Measurements from ENCODE around the gene FNDC10.
"Not testable (repeated sequence)": the region's sequence is repeated elsewhere in the genome, so short reads cannot be mapped to it uniquely, and the experiment has no call there.

The FNDC10 gene

DNA sequence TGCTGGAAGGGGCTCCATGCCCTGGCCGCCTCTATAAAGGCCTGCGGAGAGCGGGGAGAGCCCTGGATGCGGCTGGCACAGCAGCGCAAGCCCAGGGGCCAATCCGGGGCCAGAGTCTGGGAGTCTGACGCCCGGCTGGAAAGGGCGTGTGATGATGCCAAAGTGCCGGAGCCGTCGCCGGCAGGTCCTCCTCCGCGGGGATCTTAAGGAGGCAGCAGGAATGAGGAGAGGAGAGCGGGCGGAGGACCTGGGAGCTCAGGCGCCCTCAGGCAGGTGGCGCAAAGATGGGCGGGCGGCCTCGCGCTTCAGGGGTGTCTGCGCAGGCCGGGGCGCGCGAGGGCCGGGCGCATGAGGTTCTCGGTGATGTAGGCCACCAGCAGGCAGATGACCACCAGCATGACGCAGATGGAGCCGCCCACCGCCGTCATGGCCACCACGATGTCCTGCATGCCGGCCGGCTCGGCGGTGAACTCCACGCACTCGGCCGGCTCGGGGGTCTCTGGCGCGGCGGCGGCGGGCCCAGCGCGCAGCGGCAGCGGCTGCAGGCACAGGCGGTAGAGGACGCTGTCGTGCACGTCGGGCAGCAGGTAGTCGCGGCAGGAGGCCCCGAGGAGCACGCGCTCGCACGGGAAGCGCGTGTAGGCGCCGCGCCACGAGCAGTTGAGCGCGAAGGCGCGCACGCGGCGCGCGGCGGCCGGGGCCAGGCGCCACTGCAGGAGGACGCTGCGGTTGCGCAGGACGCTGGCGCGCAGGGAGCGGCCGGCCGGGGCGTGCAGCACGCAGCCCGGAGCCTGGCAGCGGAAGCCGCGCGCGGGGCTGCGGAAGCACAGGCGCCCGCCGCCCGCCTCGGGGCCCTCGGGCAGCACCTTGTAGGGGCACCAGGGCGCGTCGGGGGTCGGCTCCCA, 653 bp downstream of the FNDC10 start:
- DNase-seq (ENCODE audit: low read depth), result no peak

DNA sequence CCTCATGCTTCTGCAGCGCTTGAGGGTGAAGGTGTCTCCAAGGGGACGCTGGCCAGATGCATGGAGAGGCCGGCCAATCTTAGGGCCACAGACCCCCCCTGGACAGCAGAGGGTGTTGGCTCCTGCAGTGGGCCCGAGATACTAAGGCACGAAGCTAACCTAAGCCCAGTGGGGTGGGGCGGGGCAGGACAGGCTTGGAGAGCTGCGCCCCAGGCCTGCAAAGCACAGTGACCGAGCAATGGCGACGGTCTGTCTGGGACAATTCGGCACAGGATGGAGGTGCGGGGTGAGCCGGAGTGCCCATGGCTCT, 1.3 kb downstream of the FNDC10 start:
- DNase-seq (ENCODE audit: low read depth), result no peak

DNA sequence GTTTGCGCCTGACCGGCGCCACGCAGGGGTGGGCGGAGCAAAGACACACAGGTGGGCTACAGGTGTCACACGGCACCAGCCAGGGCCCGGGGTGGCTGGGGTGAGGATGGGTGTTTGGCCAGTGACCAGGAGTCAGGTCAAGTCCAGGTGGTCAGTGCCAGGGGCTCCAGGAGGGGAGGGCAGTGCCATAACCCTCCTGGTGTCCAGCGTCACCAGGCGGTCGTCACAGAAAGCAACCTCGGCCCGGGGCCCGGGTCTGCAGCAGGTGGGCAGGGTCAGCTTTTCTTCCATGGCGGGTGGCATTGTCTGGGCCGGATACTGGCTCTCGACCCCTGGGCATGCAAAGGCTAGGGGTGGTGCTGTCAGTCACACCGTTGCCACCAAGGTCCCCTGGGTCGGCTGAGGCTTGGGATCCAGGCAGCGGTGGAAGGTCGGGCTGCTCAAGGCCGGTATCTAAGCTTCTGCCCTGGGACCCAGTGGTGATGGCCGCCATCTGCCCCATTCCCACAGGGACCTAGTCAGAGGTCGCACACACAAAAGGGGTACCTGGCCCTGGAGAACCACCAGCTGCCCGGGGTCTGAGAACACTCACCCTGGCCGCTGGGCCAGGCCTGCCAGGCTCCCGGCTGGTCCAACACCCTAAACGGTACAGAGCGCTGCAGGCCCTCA, 1.8 kb downstream of the FNDC10 start:
- DNase-seq (ENCODE audit: low read depth), result no peak

DNA sequence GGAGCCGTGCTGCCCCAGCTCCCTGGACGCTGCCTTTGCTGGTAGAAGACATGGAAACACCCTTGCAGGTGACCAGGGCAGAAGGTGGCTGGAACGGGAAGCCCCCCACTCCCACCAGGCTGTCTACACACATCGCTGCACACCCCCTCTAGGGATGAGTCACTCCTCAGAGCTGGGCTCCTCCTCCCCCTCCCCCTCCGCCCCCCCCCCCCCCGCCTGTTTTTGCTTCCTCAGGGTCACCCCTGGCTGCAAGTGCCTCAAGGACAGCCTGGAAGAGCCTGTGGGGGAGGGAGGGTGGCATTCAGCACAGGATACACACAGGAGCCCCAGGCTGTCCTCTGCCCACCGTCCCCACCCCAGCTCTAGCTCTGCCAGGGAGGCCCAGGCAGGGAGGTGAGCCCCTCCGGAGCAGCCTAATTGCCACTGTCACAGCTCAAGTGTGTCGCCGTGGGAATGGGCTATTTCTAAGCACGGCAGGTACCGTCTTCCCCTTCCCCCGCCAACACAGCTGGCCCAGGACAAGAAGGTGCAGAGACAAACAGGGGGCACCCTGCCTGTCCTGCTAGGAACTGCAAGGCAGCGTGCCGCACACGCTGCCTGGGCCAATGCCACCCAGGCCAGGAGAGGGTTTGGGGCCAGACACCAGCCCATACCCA, 2.5 kb downstream of the FNDC10 start:
- no peak for DNase-seq (ENCODE audit: low read depth)

DNA sequence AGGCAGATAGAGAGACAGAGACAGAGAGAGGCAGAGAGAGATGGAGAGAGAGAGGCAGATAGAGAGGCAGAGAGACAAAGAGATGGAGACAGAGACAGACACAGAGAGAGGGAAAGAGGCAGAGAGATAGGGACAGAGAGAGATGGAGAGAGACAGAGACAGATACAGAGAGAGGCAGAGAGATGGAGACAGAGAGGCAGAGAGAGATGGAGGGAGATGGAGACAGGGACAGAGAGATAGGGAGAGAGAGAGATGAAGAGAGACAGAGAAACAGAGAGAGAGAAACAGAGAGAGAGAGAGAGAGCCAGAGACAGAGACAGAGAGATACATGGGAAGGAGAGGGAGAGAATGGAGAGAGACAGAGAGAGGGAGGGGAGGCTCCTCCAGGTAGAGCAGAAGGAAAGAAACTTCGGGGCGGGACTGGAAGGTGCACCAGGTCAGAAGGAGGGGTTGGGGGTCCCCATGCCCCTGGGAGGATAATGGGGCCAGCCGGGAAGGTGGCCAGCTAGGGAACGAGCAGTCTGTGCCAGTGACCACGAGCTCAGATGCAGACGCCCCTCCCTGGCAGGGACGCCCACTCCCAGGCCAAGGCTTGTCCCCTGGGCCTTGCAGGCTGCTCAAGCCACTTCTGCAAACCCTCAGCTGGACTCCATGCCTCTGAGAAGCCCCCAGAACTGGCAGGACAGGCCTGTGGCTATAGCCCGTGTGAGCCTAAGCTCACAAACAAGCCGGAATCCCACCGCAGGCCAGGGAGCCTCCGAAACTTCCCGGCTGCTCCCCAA, 3.3 kb downstream of the FNDC10 start:
- DNase-seq (ENCODE audit: low read depth), result no peak

DNA sequence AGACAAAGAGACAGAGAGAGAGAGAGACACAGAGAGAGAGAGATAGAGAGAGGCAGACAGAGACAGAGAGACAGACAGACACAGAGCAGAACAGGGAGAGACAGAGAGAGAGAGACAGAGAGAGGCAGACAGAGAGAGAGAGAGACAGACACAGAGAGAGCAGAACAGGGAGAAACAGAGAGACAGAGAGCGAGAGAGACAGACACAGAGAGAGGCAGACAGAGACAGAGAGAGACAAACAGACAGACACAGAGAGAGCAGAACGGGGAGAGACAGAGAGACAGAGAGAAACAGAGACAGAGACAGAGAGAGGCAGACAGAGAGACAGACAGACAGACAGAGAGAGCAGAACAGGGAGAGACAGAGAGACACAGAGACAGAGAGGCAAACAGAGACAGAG, 4.6 kb downstream of the FNDC10 start:
- DNase-seq (ENCODE audit: low read depth), result not testable (repeated sequence)

DNA sequence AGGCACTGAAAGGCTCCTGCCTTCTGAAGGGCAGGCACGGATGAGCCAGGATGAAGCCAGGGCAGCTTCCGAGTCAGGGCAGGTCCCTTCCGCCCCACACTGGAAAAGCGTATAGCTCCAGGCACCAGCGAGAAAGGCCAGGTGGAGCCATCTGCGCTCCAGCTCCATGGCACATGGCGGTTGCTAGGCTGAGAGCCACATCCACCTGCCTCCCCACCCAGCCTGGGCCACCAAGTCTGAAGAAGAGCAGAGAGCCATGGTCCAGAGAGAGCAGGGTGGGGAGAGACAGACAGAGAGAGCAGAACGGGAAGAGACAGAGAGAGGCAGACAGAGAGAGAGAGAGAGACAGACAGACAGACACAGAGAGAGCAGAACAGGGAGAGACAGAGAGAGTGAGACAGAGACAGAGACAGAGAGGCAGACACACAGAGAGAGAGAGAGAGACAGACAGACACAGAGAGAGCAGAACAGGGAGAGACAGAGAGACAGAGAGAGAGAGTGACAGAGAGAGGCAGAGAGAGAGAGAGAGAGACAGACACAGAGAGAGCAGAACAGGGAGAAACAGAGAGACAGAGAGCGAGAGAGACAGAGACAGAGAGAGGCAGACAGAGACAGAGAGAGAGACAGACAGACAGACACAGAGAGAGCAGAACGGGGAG, 5.2 kb downstream of the FNDC10 start:
- DNase-seq (ENCODE audit: low read depth), result no peak

DNA sequence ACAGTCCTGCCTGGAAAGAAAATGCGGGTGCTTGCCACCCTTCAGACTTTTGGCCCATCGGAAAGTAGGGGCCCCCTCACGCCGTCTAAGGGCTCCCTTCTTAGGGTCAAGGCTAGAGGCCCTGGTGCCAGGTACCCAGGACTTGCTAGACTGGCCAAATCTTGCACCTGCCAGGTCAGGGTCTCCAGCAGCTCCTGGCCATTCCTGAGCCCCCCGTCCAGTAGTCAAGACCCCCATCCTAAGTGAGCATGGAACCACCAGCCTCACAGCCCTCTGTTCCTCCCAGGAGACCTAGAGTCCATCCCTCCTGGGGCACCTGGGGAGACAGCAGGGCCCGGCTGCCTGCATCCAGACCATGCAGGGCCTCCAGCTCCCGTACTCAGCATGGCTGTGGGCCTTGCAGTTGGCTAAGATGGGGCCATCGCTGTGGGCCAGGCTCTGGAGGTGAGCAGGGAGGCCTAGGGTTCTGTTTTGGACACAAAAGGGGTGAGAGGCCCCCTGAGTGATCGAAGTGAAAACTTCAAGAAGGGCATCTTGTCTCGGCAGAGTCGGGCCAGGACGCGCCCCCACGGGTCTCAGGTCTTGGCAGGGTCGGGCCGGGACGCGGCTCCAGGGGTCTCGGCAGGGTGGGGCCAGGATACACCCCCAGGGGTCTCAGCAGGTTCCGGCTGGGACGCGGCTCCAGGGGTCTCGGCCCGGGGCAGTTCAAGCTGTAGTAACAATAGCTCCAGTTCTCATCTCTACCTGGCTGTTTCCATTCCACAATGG, 5.9 kb downstream of the FNDC10 start:
- no peak for DNase-seq (ENCODE audit: low read depth)

DNA sequence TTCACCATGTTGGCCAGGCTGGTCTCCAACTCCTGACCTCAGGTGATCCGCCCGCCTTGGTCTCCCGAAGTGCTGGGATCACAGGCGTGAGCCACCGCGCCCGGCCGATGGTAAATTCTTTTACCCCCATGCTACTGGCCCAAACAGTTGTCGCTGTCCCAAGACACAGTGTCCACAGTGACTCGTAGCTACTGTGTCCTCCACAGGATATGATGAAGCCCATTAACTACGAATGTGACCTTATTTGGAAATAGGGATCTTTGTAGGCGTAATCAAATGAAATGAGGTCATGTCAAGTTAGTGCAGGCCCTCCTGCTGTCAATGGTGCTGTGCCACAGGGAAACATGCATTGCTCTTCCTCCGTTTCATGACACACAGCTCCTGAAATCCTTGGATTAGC, 8.5 kb downstream of the FNDC10 start:
- DNase-seq (ENCODE audit: low read depth), result no peak

DNA sequence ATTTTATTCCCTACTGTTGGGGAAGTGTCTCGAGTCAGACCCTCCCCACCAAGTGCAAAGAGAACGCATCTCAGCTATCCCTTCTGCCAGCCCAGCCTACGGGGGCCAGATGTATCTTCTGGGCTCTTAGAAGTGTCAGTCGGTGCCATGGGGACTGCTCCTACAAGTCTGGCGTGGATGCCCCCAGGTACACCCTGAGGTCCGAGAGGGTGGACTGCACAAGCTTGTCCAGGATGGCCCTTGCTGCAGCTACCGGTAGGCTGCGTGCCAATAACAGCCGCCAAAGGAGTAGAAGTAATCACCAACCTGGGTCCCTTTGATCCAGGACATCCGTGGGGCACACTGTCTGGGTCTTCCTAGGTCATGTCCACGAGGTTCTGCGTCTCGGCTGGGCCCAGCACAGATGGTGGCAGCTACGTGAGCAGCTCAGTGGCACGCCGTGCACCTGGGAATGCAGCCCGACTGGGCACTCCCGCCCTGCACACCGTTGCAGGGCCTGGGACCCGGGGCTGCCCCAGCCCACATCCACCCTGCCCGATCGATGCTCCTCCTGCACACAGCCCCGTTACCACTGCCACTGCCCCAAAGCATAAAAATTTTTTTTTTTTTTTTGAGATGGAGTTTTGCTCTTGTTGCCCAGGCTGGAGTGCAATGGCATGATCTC, 16.5 kb downstream of the FNDC10 start:
- DNase-seq (ENCODE audit: low read depth), result no peak

DNA sequence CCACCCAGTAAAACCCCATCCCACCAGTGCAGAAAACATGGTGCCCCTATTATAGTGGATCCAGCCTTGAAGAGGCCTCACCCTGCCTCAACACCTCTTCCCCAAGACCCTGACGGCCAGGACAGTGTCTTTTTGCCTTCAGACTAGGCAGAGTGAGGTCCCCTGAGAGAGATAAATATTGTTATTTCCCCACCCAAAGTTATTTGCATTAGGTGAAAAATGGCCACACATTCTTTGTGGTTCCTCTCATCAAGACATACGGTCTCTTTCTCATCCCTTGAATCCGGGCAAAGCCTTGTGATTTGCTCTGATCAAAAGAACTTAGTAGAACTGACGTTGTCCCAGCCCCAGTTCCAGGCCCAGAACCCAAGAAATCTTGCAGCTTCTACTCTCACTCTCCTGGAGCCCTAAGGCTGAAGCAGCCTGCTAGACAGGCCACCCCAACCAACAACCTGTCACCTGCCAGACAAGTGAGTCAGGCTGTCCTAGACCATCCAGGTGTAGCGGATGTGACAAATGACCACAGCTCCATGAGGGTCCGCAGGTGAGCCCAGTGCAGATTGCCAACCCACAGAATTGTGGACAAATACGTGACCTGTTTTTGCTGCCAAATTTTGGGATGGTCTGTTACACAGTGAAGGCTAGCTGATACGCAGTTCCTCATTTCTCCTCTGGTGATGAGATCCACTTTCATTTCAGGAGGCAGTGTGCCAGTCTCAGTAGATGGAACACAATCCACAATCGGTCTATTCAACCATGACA, 17.2 kb downstream of the FNDC10 start:
- no peak for DNase-seq (ENCODE audit: low read depth)

DNA sequence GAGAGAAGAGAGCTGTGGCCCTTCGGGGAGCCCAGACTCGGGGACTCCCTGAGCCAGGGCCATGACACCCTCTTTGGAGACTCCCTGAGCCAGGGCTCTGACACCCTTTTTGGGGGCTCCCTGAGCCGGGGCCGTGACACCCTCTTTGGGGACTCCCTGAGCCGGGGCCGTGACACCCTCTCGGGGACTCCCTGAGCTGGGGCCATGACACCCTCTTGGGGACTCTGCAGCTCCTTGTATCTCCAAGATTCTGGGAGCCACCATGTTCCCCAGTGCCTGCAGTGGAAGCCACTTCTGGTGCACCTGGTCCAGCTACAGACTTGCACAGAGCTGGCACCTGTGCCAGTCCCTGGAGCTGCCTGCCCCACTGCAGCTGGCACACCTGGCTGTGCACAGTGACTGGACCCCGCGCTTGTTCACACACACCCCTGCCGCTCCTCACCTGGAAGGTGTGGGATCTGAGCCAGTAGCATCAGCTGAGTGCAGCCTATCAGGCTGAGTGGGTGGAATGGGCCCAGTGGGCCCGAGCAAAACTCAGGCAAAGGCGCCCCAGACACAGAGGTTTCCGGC, 21.5 kb downstream of the FNDC10 start:
- DNase-seq (ENCODE audit: low read depth), result no peak

DNA sequence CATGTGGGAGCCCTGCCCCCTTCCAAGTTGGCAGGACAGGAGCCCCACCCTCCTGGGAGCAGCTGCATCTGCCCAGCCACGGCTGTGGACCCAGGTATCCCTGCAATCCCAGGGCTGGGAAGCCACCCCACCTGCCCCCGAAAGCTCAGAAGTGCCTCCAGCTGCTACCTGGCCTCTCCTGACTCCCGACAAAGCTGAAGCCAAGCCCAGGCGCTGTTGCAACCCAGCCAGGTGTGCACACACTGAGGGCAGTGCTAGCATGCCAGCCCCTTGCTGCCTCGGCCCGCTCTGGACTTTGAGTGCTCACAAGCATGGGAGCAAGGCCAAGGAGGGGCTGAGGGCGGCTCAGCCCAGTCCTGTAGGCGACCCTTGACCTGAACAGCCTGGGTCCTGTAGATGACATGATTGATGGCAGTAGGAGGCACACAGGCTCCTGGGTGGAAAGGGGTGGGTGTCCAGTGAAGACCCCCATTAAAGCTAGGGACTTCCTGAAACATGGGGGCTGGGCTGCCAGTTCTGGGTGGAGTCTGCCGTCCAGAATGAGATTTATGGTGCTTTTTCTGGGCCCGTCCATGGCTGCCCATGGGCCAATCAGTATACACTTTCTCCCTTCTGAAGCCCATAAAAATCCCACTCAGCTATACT, 22.4 kb downstream of the FNDC10 start:
- no peak for DNase-seq (ENCODE audit: low read depth)

DNA sequence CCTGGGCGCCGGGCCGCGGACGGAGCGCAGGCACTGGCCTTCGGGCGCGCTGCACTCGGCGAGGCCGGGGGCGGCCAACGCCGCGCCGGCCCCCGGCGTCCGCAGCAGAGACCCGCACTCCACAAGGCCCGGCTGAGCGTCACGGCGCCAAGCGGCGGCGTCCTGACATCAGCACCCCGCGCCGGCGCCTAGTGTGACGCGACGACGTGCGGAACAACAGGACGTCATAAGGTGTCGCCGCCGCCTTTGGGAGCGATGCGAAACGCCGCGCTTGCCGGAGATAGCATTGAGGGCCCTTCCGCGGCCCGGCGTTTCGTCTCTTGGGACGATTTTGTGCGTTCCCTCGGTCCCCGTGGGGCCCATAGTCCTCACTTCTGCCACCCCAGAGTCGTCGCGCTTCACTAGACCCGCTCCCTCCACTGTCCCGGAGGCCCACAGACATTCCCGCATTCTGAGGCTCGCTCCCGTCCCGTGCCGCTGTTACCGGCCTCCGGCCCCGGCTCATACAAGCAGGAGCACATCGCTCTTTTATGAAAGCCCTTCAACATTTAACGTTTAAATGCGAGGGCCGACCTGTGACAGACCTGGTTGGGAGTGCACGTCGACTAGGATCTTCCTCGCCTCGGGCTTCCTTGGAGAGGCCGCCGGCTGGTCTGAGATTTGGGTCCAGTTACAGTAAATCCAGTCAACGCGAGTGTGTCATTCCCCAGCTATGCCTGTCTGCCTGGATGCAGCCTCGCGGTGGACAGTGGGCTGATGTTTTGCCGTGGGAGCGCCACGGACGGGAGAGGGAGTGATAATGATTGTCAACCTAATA, 25.0 kb downstream of the FNDC10 start, which contains the start of gene SSU72:
SSU72 (minus strand) TSS at position 143 of the 817 bp plus-strand sequence. CDS start 306 bp downstream, outside the sequence.
- DNase-seq (ENCODE audit: low read depth), result peak; percentile 89

DNA sequence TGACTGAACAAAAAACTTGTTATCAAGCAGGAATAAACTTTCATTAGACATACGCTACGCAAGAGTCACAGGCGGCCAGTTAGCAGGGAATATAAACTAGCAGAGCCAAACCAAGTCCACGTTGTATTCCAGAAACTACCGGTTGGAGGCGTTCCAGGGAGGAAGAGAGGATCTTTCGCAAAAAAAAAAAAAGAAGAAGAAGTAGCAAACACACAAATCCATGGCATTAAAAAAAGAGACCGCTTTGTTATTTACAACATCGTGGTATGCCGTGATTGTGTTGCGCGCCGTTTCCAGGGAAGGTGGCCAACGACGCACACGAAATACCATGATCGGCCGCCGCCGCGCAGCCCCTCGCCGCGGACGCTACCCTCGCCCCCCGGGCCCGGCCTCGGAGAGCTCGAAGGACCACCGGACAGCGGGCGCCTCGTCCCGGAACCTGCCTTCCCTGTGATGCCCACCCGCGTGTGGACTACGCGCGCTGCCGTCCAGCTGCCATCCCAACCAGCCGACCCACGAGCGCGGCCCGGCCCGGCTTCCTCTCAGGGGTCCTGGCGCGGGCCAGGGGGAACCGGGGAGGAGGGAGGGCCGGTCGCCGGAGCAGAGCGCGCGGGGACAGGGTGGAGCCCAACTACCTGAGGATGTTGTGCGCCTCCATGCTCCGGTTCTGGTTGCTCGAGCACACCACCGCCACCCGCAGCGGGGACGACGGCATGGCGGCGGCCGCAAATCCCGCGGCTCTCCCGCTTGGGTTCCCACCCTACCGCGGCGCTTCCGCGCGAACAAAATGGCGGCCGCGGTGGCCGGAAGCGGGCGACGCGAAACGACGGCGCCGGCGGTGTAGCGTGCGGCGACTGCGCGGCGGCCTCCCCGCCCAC, 25.9 kb downstream of the FNDC10 start:
- peak; percentile 63 for DNase-seq (ENCODE audit: low read depth)

DNA sequence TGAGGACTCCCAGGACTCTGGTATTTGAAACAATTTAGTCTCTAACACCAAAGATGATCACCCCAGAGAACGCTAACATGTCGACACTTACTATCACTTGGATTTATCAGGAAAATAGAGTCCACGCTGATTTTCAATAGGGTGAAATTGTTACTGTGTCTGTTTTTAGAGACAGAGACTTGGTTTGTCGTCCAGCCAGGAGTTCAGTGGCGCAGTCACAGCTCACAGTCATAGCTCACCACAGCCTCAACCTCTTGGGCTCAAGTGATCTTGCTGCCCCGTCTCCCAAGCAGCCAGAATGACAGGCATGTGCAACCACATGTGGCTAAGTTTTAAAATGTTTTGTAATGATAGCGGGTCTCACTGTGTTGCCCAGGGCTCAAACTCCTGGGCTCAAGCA, 30.6 kb downstream of the FNDC10 start:
- no peak for DNase-seq (ENCODE audit: low read depth)

DNA sequence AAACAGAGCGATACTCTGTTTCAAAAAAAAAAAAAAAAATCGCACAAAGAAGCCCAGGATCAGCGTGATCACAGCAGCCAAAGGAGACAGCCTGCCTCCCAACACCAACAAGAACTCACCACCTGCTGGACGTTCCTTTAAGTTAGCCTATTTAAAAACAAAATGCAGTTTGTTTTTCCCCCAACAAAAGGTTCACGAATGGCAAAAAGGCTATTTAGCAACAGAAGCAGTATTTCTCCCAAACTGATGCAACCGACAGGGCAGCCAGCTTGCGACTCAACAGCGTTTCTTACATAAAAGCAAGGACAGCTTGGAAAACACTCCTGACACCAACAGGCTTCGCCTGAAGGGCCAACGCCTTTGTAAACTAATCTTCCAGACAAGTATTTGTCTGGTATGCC, 32.0 kb downstream of the FNDC10 start:
- no peak for DNase-seq (ENCODE audit: low read depth)

Measured in activated T-helper 9 cell treated with anti-CD3 and anti-CD28 coated beads, Interleukin-2, amount 50 U/mL, for 16 hours (primary cell).